HG03558 (cell line): Measurements from ENCODE around the gene TENM3.

Experiments used
- ATAC-seq: cut with Tn5 transposase; IDR thresholded peaks from one replicate; pipeline ENCODE4 v1.9.1; 2021; ENCODE audit warnings: moderate number of reproducible peaks; ENCODE audit not compliant: unreplicated experiment; ENCODE audit errors: extremely low read depth

Gene TENM3

DNA sequence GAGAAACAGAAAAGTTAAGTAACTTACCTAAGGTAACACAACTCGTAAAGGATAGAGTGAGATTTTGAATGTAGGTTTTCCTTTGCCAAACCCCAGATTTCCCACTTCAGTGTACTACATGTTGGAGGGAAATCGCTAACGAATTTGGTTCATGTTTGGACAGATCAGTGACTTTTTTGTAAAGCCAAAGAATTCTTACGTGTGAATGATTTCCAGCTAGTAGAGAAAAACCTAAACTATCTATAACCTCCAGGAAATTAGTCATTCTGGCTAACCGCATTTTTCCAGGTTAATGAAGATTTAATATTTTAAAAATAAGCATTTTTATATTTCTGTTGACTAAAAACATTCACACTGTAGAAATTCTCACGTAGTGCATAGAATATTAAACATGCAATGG, 7.2 kb downstream of the TENM3 start:
- no peak for ATAC-seq

DNA sequence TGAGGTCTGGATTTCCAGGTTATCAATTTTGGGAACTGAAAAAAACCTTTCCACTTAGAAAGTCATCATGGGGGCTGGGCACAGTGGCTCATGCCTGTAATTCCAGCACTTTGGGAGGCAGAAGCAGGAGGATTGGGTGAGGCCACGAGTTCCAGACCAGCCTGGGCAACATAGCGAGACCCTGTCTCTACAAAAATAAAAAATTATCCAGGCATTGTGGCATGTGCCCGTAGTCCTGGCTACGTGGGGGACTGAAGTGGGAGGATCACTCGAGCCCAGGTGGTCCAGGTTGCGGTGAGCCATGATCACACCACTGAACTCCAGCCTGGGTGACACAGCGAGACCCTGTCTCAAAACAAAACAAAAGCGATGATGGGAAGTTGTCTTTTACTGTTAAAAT, 7.9 kb downstream of the TENM3 start:
- ATAC-seq: no peak

DNA sequence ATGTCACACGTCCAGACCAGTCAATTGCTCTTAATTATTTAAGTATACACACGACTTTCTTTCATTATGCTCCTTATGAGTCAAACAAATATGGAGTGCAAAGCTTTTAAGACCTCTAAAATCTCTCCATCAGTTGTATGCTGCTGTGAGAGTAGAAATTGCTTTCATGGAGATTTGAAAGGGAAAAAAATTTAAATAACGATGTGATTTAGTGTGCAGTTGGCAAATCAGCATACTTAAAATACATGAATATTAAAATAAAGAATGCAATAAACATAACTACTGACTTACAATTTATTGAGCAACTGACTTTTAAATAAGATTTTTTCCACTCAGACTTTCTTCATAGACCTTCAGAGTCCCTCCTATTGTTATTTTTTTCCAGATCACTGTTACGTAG, 9.0 kb downstream of the TENM3 start:
- no peak for ATAC-seq

DNA sequence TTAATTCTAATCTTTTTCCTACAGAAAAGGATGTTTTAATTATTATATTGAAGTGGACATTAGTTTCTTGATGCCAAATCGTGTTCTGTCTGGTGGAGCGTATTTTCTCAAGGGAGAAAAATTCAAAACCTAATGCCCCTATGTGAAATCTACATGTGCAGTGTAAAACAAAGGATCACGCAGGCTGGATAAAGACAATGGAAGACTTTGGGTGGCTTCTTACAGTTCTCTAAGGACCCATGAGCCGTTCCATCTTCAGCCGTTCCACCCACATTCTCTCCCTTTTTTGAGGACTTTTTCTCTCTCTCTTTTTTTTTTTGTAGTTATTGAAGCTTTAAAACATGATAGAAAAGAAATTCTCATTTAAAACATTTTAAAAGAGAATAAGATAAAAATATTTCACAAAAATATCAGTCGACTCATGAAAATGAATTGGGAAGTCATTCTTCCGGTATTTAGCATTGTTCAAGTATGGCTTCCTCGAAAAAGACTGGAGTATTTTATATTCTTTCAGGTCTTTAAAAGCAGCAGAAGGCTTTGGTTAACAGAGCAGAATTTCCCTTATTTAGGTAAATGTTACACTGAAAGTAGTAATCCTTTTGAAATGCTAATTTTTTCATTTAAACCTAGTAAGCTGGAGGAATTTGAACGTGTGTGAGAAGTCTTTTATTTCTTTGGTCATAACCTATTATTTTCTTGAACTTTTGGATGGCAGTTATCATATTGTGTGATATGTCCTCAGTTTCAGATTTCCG, 11.0 kb downstream of the TENM3 start:
- ATAC-seq: no peak

DNA sequence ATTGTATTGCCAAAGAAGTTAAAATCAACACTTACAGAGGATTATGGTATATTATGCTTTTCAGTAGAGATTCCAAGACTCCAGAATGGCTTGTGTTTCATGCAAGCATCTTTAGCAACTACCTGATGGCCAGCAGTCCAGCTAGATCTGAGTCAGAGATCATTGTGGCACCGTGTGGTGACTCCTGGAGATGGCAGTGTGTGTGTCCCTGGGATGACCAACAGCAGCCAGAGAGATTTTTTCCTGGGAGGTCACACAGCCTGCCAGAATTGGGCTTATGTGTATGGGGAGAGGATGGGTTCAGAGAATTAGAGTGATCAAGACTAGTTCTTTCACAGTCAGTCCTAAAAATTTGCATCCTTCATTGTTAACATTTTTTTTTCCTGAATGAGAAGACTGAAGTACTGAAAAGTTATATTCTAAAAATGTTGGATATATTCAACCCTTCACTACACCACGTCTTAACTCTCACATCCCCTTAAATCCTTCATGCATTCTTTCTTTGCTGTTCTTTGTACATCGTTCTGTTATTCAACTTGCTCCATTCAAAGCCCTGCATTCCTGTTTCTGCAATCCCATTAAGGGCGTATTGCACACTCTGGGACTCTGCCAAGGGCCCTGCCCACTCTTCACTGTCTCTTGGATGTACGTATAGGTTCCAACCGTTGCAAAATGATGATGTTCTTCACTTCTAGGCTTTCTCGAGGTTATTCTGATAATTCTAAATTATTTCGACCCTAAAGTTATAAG, 12.4 kb downstream of the TENM3 start:
- ATAC-seq: no peak

DNA sequence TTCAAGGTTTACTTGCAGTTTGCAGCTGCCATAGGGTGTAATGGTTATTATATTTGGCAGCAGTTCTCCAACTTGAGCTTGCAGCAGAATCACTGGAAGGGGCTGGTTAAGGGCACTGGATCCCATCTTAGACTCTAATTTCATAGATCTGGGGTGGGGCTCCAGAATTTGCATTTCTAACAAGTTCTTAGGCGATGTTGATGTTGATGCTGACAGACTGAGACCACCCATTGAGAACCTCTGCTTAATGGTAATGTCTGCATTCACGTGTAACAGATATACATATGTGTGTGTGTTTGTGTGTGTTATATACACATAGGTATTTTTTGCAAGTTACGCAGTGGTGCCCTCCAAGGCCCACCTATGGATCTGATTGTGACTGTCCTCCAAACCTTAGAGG, 13.8 kb downstream of the TENM3 start:
- ATAC-seq: no peak

DNA sequence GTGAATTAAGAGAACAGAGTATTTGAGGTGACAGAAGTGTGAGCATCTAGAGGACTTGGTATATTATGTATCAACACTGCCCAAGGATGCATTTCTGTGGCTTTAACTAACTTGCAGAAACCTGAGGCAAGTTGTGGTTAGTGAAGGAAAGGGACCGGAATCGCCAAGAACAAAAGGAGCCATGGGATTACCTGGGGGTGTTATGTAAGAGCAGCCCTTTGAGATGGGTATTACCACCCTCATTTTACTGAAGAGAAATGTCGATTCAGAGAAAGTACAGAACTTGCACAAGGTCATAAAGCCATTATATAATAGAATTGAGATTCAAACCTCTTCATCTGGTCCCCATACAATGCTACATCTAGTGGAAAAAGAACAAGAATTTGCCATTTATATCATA, 14.3 kb downstream of the TENM3 start:
- ATAC-seq: no peak

DNA sequence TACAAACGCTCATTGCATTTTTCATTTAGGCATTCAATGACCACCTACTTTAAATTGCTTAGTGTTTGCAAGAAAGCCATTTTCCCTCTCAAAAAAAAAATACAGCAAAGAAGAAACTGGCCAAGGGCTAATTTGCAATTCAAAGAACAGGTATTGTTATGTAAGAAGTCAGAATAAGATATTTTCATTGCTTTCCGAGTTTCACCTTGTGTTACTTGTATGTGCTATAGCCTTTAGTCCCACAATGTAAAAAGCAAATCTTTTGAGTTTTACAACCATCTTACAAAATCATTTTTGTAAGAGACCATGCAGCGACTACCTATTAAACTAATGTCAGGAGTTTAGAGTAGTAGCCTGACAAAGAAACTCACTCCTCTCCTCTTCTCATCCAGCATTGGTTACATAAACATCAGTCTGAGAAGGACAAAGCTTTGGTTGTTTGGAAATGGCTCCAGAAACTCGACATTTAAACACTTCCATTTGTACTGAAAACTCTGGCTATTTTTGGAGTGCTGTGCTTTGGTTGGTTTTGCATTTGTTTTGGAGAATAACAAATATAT, 15.3 kb downstream of the TENM3 start:
- no peak for ATAC-seq

DNA sequence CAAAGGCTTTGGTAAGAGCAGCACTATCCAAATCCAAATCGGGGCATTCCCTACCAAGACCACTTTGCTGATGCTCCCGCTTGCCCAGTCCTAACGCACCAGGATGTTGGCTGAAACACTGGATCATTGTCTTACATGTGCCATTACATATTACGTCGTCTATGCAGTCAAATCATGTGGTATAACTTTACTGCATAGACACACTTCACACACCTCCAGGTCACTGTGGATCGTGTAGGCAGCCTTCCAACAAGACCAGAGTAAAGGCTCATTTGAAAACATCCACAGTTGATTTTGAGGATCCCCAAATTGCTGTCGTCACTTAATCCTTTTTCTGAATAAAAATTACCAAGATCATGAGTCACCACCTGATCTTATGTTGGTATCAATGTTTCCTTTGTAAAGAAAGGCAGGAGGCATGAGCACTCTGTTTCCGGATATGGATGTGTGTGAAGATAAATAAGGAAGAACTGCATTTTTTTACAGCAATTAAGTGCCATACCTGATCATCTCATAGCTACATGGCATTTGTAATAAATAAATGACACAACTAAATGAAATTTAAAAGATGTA, 18.5 kb downstream of the TENM3 start:
- ATAC-seq: no peak

DNA sequence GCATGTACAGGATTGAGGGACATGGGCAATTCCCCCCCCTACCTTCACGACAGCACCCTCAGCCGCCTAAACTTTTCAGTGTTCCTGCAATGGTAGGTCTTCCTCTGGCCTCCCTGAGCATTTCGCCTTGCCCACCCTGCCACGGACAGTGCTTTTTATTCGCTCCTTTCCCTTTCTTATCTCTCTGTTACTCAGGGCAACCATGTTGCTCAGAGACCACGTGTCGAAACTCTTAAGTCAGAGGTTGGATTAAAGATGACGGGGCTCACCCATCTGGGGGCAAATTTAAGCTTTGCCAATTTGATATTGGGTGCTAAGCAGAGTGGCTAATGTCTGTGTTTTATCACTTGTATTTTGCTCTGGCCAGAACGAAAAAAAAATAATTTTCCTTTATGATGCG, 20.4 kb downstream of the TENM3 start:
- no peak for ATAC-seq

DNA sequence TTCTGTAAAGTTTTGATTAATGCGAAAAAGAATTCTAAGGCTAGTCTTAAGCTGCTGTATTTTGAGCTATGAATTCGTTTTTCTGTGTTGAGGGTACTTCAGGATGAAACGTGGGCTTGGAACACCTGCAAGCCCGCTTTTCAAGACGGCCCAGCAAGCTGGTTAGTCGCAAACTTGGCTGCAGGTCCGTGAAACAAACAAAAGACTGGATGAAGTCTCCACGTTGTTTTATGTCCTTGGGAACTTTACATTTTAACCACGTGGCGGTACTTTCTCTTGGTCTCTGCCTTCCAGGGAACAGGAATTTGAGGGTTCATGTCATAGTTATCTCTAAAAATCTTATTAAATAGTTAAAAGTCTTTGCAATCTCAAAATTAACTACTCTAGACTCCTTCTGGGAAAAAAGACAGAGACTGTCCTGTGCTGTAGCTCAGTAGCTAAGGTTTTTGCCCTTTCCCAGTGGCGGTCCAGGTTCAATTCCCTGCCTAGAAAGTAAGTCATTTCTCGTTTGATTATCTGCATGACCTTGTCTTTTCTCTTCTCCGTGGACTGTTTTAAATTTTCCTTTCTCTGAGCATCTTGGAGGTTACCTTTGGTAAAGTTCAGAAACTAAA, 21.0 kb downstream of the TENM3 start:
- ATAC-seq: no peak

DNA sequence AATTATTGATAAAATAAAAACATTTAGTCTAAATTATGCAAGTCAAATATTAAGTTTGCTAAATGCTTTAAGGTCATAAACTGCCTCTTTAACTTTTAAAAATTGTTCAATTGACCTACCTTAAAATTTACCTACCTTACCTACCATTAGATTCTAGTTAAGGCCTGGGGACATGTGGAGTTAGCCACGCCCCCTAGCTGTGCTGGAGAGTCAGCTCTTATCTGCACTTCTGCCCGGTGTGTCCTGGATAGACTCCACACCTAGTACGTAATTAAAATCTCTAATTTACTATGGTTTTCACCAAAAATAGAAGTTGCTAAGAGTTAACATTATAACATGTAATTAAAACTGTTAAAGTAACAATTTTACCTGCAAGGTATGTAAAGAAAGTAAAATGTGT, 22.7 kb downstream of the TENM3 start:
- ATAC-seq: no peak

DNA sequence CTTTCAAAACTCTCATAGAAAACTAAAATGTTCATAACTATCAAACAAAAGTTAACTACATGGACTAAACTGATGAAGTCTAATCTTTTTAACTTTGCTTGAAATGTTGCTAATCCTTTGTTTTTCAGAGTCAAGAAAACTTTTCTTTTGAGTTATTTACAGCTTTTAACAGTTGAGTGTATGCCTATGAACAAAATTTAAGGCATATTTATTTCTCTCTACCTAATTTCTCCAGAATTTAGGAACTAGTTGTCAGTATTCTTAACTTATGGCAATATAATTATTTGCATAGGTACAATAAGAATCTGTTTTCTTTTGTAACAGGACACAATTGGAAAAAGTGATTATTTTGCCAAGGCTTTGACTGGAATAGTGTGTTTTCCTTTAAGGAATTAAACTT, 23.8 kb downstream of the TENM3 start:
- ATAC-seq: no peak

DNA sequence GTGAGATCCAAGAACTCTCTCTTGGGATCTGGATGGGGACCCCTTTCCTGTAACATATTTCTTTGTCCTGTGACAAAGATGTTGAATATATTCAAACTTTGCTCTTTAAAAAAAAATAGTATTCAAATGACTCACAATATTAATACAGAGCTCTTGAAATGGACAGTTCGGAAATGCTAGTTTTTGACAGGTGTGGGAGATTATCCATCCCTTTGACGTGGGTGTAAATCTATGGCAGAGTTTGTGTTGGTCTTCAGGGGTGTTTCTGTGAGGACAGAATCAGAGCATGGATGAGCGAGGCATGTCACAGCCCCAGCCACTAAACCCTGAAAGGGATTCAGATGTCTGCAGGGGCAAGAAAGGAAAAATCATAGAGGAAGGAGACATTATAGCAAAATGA, 25.8 kb downstream of the TENM3 start:
- ATAC-seq: no peak

DNA sequence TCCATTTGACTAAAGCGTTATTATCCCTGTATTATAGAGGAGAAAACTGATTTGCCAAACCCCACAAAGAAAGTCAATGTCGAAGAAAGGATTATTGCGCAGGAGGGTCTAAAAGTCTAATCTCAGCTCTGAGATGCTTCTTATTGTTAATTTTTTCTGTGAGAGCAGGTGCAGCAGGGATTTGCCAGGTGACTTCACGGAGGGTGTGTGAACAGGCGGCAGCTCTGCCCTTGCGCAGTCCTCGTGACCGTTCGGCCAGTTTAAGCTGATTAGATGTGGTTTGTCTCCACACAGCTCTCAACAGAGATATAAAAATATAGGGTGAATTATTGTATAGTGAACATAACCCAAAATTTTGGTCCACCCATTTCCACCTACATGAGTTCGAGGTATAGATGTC, 28.5 kb downstream of the TENM3 start:
- ATAC-seq: no peak

DNA sequence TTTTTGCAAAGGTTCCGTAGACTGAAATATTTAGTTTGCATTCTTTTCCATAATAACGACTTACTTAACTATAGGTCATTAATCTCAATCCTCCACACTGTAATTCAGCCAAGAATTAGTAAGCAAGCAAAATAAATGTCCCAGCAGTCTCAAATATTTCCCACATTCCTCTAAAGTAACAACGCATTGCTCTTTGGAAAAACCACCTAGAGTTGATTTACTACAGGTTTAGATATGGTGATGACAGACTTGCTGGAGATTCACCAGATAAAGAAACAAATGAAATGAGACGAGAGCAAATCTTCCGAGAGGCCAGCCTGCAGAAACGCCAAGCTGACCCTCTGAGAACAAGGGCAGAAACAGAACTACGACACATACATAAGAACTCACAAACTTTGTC, 28.9 kb downstream of the TENM3 start:
- no peak for ATAC-seq

DNA sequence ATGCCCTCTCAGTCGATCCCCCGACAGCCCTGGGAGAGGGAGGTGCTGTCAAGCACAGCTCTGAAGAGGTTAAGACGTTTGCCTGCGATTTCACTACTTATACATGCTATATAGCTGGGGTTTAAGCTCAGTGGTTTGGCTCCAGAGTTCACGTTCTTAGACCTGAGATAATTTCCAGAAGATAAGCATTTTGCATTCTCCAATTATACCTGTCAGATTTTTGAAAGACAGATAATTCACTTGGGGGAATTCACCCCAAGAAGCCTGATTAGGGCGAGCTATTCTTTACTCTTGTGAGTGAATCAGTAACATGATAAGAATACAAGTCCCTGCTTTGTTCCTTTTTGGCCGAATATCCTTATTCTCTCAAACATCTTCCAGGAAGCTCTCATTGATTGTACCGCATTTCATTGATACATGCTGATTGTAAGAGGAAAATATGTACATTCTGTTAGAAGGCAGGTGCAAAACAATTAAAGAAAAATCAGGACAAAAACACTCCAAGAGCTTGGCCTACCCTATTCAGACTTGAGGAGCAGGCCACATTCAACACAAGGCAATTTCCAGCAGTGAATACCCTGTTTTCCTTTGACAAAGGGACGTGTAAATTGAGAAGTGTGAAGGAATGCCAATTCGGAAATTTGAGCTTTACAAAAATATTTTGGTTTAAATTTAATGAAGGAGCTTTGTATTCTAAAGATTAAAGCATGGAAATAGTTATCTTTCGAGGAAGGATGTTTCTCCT, 30.2 kb downstream of the TENM3 start:
- ATAC-seq: no peak

DNA sequence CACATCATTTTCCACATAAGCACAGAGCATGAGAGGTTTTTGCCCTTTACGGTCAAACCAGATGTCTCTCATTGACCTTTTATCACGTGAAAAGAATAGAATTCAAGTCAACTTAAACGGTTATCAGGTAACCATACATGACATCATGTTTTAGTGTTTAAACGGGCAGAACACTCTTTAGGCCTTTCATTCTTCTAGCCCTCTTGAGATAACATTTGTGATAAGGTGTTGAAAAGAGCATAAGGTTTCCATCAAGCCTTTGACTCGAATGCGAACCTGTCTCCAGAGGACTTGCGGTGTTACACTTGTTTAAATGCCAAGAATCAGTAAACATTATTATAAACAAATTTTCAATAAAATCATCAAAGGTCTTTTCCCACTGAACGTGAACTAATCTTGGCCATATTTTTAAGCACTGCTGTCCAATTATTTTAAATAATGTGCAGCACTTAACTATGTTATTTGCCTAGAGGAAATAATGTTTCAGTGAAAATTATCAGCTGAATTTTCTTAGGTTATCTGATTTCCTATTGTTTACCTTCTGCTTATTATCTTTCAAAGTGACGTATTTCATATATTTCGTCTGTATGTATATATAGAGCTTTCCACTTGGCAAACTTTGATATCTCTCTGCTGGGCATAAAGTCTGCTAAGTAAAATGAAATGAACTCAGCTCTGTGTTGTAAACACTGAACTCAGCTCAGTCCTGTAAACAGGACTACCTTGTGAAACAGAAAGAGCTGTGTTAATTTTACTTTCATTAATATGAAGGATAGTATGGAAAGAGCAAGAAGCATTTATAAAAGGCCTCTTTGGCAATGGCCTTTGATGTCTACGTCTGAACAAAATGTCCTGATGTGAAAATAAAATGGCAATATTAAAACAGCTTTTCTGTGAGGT, 33.3 kb downstream of the TENM3 start:
- no peak for ATAC-seq

DNA sequence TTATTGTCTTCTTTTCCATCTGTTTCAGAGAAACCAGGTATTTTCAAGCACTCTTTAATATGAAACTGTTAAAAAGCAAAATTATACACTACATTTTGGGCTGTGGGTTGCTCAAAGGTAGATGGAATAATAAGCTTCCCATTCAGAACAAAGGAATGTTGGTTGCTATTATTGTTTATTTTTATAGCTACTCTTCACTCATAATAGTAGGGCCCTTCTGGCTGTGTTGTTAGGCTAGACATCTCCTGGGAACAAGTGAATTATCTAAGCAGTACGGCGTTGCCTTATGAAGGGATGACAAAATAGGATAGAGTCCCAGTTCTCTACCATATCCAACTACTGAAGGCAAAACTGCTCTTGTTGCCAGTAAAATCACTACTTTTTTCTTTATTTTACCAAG, 34.2 kb downstream of the TENM3 start:
- ATAC-seq: no peak
